Ishikawa (cell line): ENCODE results near the gene PLXNA4.

ENCODE experiments used
- CEBPB ChIP-seq: IDR thresholded peaks from 2 replicates; pipeline ENCODE4 v1.6.1; 2012
- CREB1 ChIP-seq: IDR thresholded peaks from 2 replicates; pipeline ENCODE4 v1.6.1; 2012; ENCODE audit warnings: low read depth
- EP300 ChIP-seq: IDR thresholded peaks from 2 replicates; pipeline ENCODE4 v1.6.1; 2012; ENCODE audit warnings: borderline replicate concordance
- RAD21 ChIP-seq: IDR thresholded peaks from 2 replicates; pipeline ENCODE4 v1.6.1; 2012; ENCODE audit warnings: low read depth
- TAF1 ChIP-seq: IDR thresholded peaks from 2 replicates; pipeline ENCODE4 v1.6.1; 2012; ENCODE audit warnings: low read depth, mild to moderate bottlenecking
- TEAD4 ChIP-seq: IDR thresholded peaks from 2 replicates; pipeline ENCODE4 v1.6.1; 2012
- YY1 ChIP-seq: IDR thresholded peaks from 2 replicates; pipeline ENCODE4 v1.6.1; 2012; ENCODE audit warnings: low read depth
- ZBTB7A ChIP-seq: IDR thresholded peaks from 2 replicates; pipeline ENCODE4 v1.6.1; 2012; ENCODE audit warnings: low read depth
- TF ChIP-seq, protein P1 (sequence below): IDR thresholded peaks from 2 replicates; pipeline ENCODE4 v1.6.1; 2012
- TF ChIP-seq, protein P2 (sequence below): IDR thresholded peaks from 2 replicates; pipeline ENCODE4 v1.6.1; 2012; ENCODE audit warnings: low read depth, mild to moderate bottlenecking

DNA sequence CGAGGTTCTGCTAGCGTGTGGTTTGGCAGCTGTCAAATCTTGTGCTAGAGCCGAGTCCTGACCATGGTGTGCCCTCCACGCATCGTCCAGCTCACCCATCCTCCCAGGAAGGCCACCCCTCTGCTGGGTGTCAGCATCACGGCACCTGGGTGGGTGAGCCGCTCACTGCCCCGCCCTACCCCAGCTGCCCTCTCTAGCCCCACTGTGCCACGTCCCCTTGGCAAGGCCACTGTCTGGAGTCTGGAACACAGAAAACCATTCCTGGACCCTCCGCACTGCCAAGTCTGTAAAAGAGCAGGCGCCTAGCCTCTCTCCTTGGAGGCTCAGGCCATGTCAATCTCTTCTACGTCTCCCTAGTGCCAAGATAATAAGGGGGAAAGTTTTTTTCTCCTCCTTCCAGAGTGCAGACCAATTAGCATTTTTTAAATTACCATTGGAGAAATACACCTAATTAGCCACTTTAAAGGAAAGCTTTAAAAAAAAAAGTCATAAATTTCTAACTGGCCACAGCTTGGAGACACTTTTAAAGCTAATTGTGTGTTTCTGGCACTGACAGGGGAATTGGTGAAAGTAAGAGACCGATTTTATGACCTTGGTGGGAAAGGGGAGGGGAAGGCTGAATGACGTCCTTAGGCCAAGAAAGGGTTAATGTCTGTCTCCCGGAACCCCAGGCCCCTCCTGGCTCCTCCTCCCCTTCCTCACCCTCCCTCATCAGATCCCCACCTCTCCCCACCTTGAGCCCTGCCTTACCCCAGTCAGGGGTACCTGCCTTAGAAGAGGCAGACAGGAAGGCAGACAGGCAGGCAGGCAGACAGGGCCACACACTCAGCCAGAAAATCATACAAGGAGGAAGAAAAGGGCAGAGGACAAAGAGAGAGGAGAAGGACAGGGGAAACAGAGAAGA is 151.2 kb downstream of the PLXNA4 start:
- TF ChIP-seq TAF1 (no peak), TEAD4 (no peak), CREB1 (no peak), YY1 (no peak), RAD21 (no peak), EP300 (no peak), CEBPB (no peak), ZBTB7A (no peak)
- TF ChIP-seq, protein P1, sequence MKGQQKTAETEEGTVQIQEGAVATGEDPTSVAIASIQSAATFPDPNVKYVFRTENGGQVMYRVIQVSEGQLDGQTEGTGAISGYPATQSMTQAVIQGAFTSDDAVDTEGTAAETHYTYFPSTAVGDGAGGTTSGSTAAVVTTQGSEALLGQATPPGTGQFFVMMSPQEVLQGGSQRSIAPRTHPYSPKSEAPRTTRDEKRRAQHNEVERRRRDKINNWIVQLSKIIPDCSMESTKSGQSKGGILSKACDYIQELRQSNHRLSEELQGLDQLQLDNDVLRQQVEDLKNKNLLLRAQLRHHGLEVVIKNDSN: no peak
- TF ChIP-seq, protein P2, sequence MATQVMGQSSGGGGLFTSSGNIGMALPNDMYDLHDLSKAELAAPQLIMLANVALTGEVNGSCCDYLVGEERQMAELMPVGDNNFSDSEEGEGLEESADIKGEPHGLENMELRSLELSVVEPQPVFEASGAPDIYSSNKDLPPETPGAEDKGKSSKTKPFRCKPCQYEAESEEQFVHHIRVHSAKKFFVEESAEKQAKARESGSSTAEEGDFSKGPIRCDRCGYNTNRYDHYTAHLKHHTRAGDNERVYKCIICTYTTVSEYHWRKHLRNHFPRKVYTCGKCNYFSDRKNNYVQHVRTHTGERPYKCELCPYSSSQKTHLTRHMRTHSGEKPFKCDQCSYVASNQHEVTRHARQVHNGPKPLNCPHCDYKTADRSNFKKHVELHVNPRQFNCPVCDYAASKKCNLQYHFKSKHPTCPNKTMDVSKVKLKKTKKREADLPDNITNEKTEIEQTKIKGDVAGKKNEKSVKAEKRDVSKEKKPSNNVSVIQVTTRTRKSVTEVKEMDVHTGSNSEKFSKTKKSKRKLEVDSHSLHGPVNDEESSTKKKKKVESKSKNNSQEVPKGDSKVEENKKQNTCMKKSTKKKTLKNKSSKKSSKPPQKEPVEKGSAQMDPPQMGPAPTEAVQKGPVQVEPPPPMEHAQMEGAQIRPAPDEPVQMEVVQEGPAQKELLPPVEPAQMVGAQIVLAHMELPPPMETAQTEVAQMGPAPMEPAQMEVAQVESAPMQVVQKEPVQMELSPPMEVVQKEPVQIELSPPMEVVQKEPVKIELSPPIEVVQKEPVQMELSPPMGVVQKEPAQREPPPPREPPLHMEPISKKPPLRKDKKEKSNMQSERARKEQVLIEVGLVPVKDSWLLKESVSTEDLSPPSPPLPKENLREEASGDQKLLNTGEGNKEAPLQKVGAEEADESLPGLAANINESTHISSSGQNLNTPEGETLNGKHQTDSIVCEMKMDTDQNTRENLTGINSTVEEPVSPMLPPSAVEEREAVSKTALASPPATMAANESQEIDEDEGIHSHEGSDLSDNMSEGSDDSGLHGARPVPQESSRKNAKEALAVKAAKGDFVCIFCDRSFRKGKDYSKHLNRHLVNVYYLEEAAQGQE: no peak
